ENCODE results near the gene H1-8.

The H1-8 gene

DNA sequence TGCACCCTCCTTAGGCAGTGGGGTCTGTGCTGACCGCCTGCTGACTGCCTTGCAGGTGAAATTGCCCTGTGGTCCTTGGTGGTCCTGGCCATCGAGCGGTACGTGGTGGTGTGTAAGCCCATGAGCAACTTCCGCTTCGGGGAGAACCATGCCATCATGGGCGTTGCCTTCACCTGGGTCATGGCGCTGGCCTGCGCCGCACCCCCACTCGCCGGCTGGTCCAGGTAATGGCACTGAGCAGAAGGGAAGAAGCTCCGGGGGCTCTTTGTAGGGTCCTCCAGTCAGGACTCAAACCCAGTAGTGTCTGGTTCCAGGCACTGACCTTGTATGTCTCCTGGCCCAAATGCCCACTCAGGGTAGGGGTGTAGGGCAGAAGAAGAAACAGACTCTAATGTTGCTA is 12.2 kb upstream of the H1-8 start:
- TF ChIP-seq, protein P1, sequence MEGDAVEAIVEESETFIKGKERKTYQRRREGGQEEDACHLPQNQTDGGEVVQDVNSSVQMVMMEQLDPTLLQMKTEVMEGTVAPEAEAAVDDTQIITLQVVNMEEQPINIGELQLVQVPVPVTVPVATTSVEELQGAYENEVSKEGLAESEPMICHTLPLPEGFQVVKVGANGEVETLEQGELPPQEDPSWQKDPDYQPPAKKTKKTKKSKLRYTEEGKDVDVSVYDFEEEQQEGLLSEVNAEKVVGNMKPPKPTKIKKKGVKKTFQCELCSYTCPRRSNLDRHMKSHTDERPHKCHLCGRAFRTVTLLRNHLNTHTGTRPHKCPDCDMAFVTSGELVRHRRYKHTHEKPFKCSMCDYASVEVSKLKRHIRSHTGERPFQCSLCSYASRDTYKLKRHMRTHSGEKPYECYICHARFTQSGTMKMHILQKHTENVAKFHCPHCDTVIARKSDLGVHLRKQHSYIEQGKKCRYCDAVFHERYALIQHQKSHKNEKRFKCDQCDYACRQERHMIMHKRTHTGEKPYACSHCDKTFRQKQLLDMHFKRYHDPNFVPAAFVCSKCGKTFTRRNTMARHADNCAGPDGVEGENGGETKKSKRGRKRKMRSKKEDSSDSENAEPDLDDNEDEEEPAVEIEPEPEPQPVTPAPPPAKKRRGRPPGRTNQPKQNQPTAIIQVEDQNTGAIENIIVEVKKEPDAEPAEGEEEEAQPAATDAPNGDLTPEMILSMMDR (IDR thresholded peaks at IDR 0.05; ENCODE audit: insufficient read depth, low read length, poor library complexity, severe bottlenecking): no peak
- TF ChIP-seq EZH2phosphoT487 (conservative IDR thresholded peaks at IDR 0.05; ENCODE audit: low read length): no peak
- no peaks in the 10 kb centered on the region for H3K27me3 ChIP-seq (ENCODE audit: low read length)
- no peaks in the 10 kb centered on the region for H4K20me1 ChIP-seq (ENCODE audit: low read depth, low read length)
- no peaks in the 10 kb centered on the region for H3K9me3 ChIP-seq (ENCODE audit: insufficient read depth, low read length)
- no peak overlapping the region for H3K9ac ChIP-seq (ENCODE audit: low read length)
- no peak overlapping the region for H3K4me2 ChIP-seq (ENCODE audit: low read depth, low read length, poor library complexity, severe bottlenecking)
- H3K36me3 ChIP-seq (ENCODE audit: low read length): no peaks in the 10 kb centered on the region
- no peak overlapping the region for H3K27ac ChIP-seq (ENCODE audit: low read depth, low read length)
- no peak overlapping the region for H2AFZ ChIP-seq (ENCODE audit: low read depth, low read length, severe bottlenecking)
- no peaks in the 10 kb centered on the region for H3K79me2 ChIP-seq (ENCODE audit: insufficient read depth, low read length)
- H3K4me3 ChIP-seq (ENCODE audit: insufficient read depth, low read length, poor library complexity, severe bottlenecking): no peak overlapping the region
- no peaks in the 10 kb centered on the region for H3F3A ChIP-seq (ENCODE audit: insufficient read depth)
- no peaks in the 10 kb centered on the region for H3K9me2 ChIP-seq (replicated peaks; ENCODE audit: insufficient read depth, low read length)

DNA sequence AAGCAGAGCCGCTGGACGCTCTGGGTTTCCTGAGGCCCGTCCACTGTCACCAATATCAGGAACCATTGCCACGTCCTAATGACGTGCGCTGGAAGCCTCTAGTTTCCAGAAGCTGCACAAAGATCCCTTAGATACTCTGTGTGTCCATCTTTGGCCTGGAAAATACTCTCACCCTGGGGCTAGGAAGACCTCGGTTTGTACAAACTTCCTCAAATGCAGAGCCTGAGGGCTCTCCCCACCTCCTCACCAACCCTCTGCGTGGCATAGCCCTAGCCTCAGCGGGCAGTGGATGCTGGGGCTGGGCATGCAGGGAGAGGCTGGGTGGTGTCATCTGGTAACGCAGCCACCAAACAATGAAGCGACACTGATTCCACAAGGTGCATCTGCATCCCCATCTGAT is 11.3 kb upstream of the H1-8 start:
- Histone ChIP-seq H3K27ac (ENCODE audit: low read depth, low read length) (no peak overlapping the region), H3K4me3 (ENCODE audit: insufficient read depth, low read length, poor library complexity, severe bottlenecking) (no peak overlapping the region), H3K27me3 (ENCODE audit: low read length) (no peaks in the 10 kb centered on the region), H3F3A (ENCODE audit: insufficient read depth) (no peaks in the 10 kb centered on the region), H3K9ac (ENCODE audit: low read length) (no peak overlapping the region), H3K9me3 (ENCODE audit: insufficient read depth, low read length) (no peaks in the 10 kb centered on the region), H3K4me2 (ENCODE audit: low read depth, low read length, poor library complexity, severe bottlenecking) (no peak overlapping the region), H3K79me2 (ENCODE audit: insufficient read depth, low read length) (no peaks in the 10 kb centered on the region), H4K20me1 (ENCODE audit: low read depth, low read length) (no peaks in the 10 kb centered on the region), H3K36me3 (ENCODE audit: low read length) (no peaks in the 10 kb centered on the region), H2AFZ (ENCODE audit: low read depth, low read length, severe bottlenecking) (no peak overlapping the region), H3K9me2 (replicated peaks; ENCODE audit: insufficient read depth, low read length) (no peaks in the 10 kb centered on the region)
- TF ChIP-seq, protein P1 (IDR thresholded peaks at IDR 0.05; ENCODE audit: insufficient read depth, low read length, poor library complexity, severe bottlenecking): no peak

DNA sequence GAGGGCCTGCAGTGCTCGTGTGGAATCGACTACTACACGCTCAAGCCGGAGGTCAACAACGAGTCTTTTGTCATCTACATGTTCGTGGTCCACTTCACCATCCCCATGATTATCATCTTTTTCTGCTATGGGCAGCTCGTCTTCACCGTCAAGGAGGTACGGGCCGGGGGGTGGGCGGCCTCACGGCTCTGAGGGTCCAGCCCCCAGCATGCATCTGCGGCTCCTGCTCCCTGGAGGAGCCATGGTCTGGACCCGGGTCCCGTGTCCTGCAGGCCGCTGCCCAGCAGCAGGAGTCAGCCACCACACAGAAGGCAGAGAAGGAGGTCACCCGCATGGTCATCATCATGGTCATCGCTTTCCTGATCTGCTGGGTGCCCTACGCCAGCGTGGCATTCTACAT is 10.7 kb upstream of the H1-8 start:
- no peaks in the 10 kb centered on the region for H3F3A ChIP-seq (ENCODE audit: insufficient read depth)
- H4K20me1 ChIP-seq (ENCODE audit: low read depth, low read length): no peaks in the 10 kb centered on the region
- H3K4me2 ChIP-seq (ENCODE audit: low read depth, low read length, poor library complexity, severe bottlenecking): no peak overlapping the region
- no peaks in the 10 kb centered on the region for H3K27me3 ChIP-seq (ENCODE audit: low read length)
- no peak overlapping the region for H3K27ac ChIP-seq (ENCODE audit: low read depth, low read length)
- H3K9me3 ChIP-seq (ENCODE audit: insufficient read depth, low read length): no peaks in the 10 kb centered on the region
- H3K9ac ChIP-seq (ENCODE audit: low read length): no peak overlapping the region
- H3K9me2 ChIP-seq (replicated peaks; ENCODE audit: insufficient read depth, low read length): no peaks in the 10 kb centered on the region
- no peak overlapping the region for H3K4me3 ChIP-seq (ENCODE audit: insufficient read depth, low read length, poor library complexity, severe bottlenecking)
- no peaks in the 10 kb centered on the region for H3K79me2 ChIP-seq (ENCODE audit: insufficient read depth, low read length)
- H2AFZ ChIP-seq (ENCODE audit: low read depth, low read length, severe bottlenecking): no peak overlapping the region
- no peaks in the 10 kb centered on the region for H3K36me3 ChIP-seq (ENCODE audit: low read length)
- TF ChIP-seq, protein P1 (IDR thresholded peaks at IDR 0.05; ENCODE audit: insufficient read depth, low read length, poor library complexity, severe bottlenecking): no peak
- TF ChIP-seq EZH2phosphoT487 (conservative IDR thresholded peaks at IDR 0.05; ENCODE audit: low read length): no peak

DNA sequence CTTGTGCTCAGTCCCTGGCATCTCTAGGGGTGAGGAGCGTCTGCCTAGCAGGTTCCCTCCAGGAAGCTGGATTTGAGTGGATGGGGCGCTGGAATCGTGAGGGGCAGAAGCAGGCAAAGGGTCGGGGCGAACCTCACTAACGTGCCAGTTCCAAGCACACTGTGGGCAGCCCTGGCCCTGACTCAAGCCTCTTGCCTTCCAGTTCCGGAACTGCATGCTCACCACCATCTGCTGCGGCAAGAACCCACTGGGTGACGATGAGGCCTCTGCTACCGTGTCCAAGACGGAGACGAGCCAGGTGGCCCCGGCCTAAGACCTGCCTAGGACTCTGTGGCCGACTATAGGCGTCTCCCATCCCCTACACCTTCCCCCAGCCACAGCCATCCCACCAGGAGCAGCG is 9.6 kb upstream of the H1-8 start:
- Histone ChIP-seq H3K4me3 (ENCODE audit: insufficient read depth, low read length, poor library complexity, severe bottlenecking) (no peak overlapping the region), H3K36me3 (ENCODE audit: low read length) (no peaks in the 10 kb centered on the region), H3F3A (ENCODE audit: insufficient read depth) (no peaks in the 10 kb centered on the region), H3K27ac (ENCODE audit: low read depth, low read length) (no peak overlapping the region), H4K20me1 (ENCODE audit: low read depth, low read length) (no peaks in the 10 kb centered on the region), H2AFZ (ENCODE audit: low read depth, low read length, severe bottlenecking) (no peak overlapping the region), H3K9me3 (ENCODE audit: insufficient read depth, low read length) (no peaks in the 10 kb centered on the region), H3K4me2 (ENCODE audit: low read depth, low read length, poor library complexity, severe bottlenecking) (no peak overlapping the region), H3K9ac (ENCODE audit: low read length) (no peak overlapping the region), H3K27me3 (ENCODE audit: low read length) (no peaks in the 10 kb centered on the region), H3K79me2 (ENCODE audit: insufficient read depth, low read length) (no peaks in the 10 kb centered on the region), H3K9me2 (replicated peaks; ENCODE audit: insufficient read depth, low read length) (no peaks in the 10 kb centered on the region)
- TF ChIP-seq, protein P1 (IDR thresholded peaks at IDR 0.05; ENCODE audit: insufficient read depth, low read length, poor library complexity, severe bottlenecking): no peak
- no peak for TF ChIP-seq EZH2phosphoT487 (conservative IDR thresholded peaks at IDR 0.05; ENCODE audit: low read length)

Measured in SU-DHL-6 (cell line).